ENCODE data around the gene PAQR5. TPM values are rescaled to one million over a fixed set of nuclear protein-coding genes. Genes with fewer than 3 reads are reported as not detected.
"Not testable (repeated sequence)": the region's sequence is repeated elsewhere in the genome, so short reads cannot be mapped to it uniquely, and the experiment has no call there.

Gene PAQR5
- total RNA-seq, 1 experiment from 2014 or later, result 20.3 TPM

DNA sequence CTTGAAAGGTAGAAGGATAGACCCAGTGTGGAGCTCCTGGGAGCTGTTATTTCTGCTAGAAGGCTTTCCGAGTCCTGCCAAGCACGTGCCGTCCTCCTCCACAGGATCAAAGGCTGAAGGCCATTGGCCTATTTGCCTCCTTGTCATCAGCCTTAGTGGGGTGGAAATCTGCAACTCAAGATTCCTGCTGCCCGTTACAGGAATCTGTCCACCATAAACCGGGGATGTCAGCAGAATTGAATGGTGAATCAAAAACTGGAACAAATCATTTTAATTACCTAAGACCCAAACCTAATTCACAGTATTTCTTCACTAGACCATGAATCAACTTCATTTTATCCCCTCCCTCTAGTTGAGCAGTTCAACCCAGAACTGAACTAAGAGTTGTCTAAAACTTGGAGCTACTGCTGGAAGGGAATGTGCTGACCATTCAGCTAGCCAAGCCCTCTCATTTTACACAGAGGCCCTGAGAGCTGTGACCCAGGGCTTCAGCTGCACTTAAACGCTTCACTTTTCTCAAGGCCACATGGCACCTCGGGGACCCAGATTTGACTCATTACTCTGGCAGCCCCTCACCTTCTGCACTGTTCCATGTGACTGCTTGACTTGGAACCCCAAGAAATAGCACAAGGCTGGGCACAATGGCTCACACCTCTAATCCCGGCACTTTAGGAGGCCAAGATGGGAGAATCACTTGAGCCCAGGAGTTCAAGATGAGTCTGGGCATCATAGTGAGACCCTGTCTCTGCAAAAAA, 78.7 kb downstream of the PAQR5 start:
- TF ChIP-seq, protein P1, sequence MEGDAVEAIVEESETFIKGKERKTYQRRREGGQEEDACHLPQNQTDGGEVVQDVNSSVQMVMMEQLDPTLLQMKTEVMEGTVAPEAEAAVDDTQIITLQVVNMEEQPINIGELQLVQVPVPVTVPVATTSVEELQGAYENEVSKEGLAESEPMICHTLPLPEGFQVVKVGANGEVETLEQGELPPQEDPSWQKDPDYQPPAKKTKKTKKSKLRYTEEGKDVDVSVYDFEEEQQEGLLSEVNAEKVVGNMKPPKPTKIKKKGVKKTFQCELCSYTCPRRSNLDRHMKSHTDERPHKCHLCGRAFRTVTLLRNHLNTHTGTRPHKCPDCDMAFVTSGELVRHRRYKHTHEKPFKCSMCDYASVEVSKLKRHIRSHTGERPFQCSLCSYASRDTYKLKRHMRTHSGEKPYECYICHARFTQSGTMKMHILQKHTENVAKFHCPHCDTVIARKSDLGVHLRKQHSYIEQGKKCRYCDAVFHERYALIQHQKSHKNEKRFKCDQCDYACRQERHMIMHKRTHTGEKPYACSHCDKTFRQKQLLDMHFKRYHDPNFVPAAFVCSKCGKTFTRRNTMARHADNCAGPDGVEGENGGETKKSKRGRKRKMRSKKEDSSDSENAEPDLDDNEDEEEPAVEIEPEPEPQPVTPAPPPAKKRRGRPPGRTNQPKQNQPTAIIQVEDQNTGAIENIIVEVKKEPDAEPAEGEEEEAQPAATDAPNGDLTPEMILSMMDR (IDR thresholded peaks at IDR 0.05; ENCODE audit: unreplicated experiment), result no peak
- Mint-ChIP-seq H3K4me3 (ENCODE audit: unreplicated experiment) (no peak overlapping the region), H3K4me1 (ENCODE audit: insufficient read depth, unreplicated experiment) (no peaks in the 10 kb centered on the region), H3K27ac (ENCODE audit: low read depth, unreplicated experiment) (no peak overlapping the region), H3K36me3 (ENCODE audit: insufficient read depth, unreplicated experiment) (peaks cover 11% of the 10 kb centered on the region), H3K27me3 (ENCODE audit: insufficient read depth, unreplicated experiment) (no peaks in the 10 kb centered on the region), H3K9me3 (ENCODE audit: unreplicated experiment) (no peaks in the 10 kb centered on the region)
- BruUV-seq (replicated peaks), result no TSS peak
- DNase-seq (ENCODE audit: unreplicated experiment), result no peak
- ChIA-PET POLR2A (no interaction called here), CTCF (interaction anchor here (0.9 kb wide), 1 partner anchor 11 kb away, joined by 3 read pairs; no protein-coding TSS in a partner anchor)
- intact Hi-C loops (cut with micrococcal nuclease), result no loop called here

DNA sequence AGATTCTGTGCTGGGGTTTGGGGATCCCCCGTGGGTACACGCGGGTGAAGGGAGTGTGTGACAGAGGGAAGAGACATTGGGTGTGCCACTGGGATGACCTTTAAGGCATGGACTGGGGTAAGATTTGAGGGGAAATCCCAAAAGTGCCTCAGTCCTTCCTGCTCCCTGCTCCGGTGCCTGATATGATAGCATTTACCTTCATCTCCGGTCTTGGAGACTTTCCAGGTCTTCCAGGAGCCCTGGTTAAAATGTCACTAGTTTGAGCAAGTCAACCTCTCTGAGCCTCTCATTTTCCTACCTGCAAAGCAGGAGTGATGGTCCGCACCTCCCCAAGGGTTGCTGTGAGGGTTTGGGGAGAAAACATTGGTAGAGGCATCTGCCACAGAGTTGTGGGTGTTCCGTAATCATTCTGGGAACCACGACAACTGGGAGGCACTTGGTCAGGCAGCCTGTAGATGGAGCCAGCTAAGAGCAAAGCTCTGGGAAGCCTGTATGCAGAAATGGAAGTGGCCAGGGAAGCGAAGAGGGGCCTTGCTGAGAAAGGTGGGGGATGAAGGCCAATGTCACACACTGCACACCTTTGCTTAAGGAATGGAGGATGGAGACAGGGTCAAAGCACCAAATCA, 81.5 kb downstream of the PAQR5 start:
- H3K4me1 Mint-ChIP-seq (ENCODE audit: insufficient read depth, unreplicated experiment), result no peaks in the 10 kb centered on the region
- intact Hi-C loops (cut with micrococcal nuclease), result no loop called here
- H3K4me3 Mint-ChIP-seq (ENCODE audit: unreplicated experiment), result no peak overlapping the region
- POLR2A ChIA-PET, result no interaction called here
- H3K27me3 Mint-ChIP-seq (ENCODE audit: insufficient read depth, unreplicated experiment), result no peaks in the 10 kb centered on the region
- BruUV-seq (replicated peaks), result no TSS peak
- H3K36me3 Mint-ChIP-seq (ENCODE audit: insufficient read depth, unreplicated experiment), result no peaks in the 10 kb centered on the region
- TF ChIP-seq, protein P1 (IDR thresholded peaks at IDR 0.05; ENCODE audit: unreplicated experiment), result no peak
- peak; percentile 30 for DNase-seq (ENCODE audit: unreplicated experiment)
- CTCF ChIA-PET, result interaction anchor here (1.1 kb wide), 1 partner anchor 15 kb away, joined by 4 read pairs; no protein-coding TSS in a partner anchor
- H3K27ac Mint-ChIP-seq (ENCODE audit: low read depth, unreplicated experiment), result no peak overlapping the region
- no peaks in the 10 kb centered on the region for H3K9me3 Mint-ChIP-seq (ENCODE audit: unreplicated experiment)

DNA sequence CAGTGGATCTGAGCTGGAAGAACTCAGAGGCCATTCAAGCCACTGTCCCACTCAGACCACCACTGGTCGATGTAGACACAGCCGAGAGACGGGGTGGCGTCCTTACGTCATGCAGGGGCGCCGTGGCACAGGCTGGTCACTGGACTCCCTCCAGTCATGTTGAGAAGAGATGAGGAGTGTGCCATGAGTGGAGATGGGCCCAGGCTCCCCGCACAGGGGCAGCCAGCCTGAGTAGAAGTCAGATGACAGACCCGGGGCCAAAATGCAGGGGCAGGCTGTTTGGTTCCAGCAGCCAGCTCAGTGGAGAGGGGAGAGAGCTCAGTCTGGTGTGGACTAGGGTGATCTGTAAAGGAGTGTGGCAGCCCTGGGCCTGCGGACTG, 82.0 kb downstream of the PAQR5 start:
- TF ChIP-seq, protein P1 (IDR thresholded peaks at IDR 0.05; ENCODE audit: unreplicated experiment), result no peak
- intact Hi-C loops (cut with micrococcal nuclease), result no loop called here
- H3K27ac Mint-ChIP-seq (ENCODE audit: low read depth, unreplicated experiment), result no peak overlapping the region
- H3K27me3 Mint-ChIP-seq (ENCODE audit: insufficient read depth, unreplicated experiment), result no peaks in the 10 kb centered on the region
- DNase-seq (ENCODE audit: unreplicated experiment), result no peak
- no peak overlapping the region for H3K4me3 Mint-ChIP-seq (ENCODE audit: unreplicated experiment)
- CTCF ChIA-PET, result interaction anchor here (1.3 kb wide), 1 partner anchor 14 kb away, joined by 4 read pairs; no protein-coding TSS in a partner anchor
- H3K36me3 Mint-ChIP-seq (ENCODE audit: insufficient read depth, unreplicated experiment), result no peaks in the 10 kb centered on the region
- BruUV-seq (replicated peaks), result no TSS peak
- POLR2A ChIA-PET, result no interaction called here
- H3K4me1 Mint-ChIP-seq (ENCODE audit: insufficient read depth, unreplicated experiment), result no peaks in the 10 kb centered on the region
- H3K9me3 Mint-ChIP-seq (ENCODE audit: unreplicated experiment), result no peaks in the 10 kb centered on the region

DNA sequence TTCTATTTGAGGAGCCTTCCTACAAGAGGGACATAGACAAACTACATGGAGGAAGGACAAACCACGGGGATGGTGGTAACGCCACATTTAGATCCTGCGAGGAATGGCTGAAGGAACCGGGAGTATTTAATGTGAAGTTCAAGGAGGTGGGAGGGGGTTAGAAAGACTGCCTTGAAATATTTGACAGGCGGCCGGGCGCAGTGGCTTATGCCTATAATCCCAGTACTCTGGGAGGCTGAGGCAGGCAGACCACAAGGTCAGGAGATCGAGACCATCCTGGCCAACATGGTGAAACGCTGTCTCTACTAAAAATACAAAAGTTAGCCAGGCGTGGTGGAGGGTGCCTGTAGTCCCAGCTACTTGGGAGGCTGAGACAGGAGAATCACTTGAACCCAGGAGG, 83.5 kb downstream of the PAQR5 start:
- BruUV-seq (replicated peaks); DNase-seq (ENCODE audit: unreplicated experiment); H3K4me1 Mint-ChIP-seq (ENCODE audit: insufficient read depth, unreplicated experiment); H3K36me3 Mint-ChIP-seq (ENCODE audit: insufficient read depth, unreplicated experiment); H3K4me3 Mint-ChIP-seq (ENCODE audit: unreplicated experiment); H3K27me3 Mint-ChIP-seq (ENCODE audit: insufficient read depth, unreplicated experiment); H3K9me3 Mint-ChIP-seq (ENCODE audit: unreplicated experiment); intact Hi-C loops (cut with micrococcal nuclease); H3K27ac Mint-ChIP-seq (ENCODE audit: low read depth, unreplicated experiment): not testable (repeated sequence)
- ChIA-PET POLR2A (interaction anchor here (0.6 to 0.8 kb wide), 2 partner anchors 130 to 222 kb away, joined by 3 read pairs; partner anchors contain the start of gene GLCE), CTCF (interaction anchor here (0.6 kb wide), 1 partner anchor 310 kb away, joined by 3 read pairs; no protein-coding TSS in a partner anchor)

DNA sequence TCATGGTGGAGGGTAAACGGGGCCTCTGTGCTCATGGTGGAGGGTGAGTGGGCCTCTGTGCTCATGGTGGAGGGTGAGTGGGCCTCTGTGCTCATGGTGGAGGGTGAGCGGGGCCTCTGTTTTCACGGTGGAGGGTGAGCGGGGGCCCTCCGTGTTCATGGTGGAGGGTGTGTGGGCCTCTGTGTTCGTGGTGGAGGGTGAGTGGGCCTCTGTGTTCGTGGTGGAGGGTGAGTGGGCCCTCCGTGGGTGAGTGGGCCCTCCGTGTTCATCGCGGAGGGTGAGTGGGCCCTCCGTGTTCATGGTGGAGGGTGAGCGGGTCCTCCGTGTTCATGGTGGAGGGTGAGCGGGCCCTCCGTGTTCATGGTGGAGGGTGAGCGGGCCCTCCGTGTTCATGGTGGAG, 85.4 kb downstream of the PAQR5 start:
- H3K27ac Mint-ChIP-seq (ENCODE audit: low read depth, unreplicated experiment); H3K9me3 Mint-ChIP-seq (ENCODE audit: unreplicated experiment); H3K36me3 Mint-ChIP-seq (ENCODE audit: insufficient read depth, unreplicated experiment); DNase-seq (ENCODE audit: unreplicated experiment); H3K4me3 Mint-ChIP-seq (ENCODE audit: unreplicated experiment); POLR2A ChIA-PET; BruUV-seq (replicated peaks); H3K27me3 Mint-ChIP-seq (ENCODE audit: insufficient read depth, unreplicated experiment); CTCF ChIA-PET; intact Hi-C loops (cut with micrococcal nuclease): not testable (repeated sequence)
- H3K4me1 Mint-ChIP-seq (ENCODE audit: insufficient read depth, unreplicated experiment), result peaks cover 13% of the 10 kb centered on the region
